ENCODE results near the gene HPCAL1. TPM values are rescaled to one million over a fixed set of nuclear protein-coding genes. Genes with fewer than 3 reads are reported as not detected.

Gene HPCAL1
- total RNA-seq, 4 donors from 2014 or later = 11.1 to 122 (median 48.9) TPM

GRCh38 chr2:10303181-10303693 lies 533 bp downstream of the HPCAL1 start:
- intact Hi-C loops (cut with DNase I; ENCODE audit: low total_unique reads) = loop anchor here (10.0 kb wide), 1 partner anchor 102 kb away; no protein-coding TSS in a partner anchor
- H3K27ac ChIP-seq = peak overlapping the region; percentile 86 to 89
- no peak for TF ChIP-seq CTCF (IDR thresholded peaks at IDR 0.05)
- TF ChIP-seq POLR2A (IDR thresholded peaks at IDR 0.05) = no peak

GRCh38 chr2:10303694-10304378 lies 1.1 kb downstream of the HPCAL1 start:
- Histone ChIP-seq H3K4me3 (peak overlapping the region; percentile 52 to 65), H3K9me3 (no peaks in the 10 kb centered on the region), H3K4me1 (peaks cover 0 to 5% of the 10 kb centered on the region in 2 donors), H3K36me3 (no peaks in the 10 kb centered on the region), H3K27ac (peak overlapping the region; percentile 86 to 89), H3K27me3 (no peaks in the 10 kb centered on the region)
- TF ChIP-seq POLR2A (IDR thresholded peaks at IDR 0.05) (no peak), CTCF (IDR thresholded peaks at IDR 0.05) (peak in 3 of 4 experiments; percentile 37 to 44 (median 37))
- intact Hi-C loops (cut with DNase I; ENCODE audit: low total_unique reads) = loop anchor here (10.0 kb wide), 1 partner anchor 101 kb away; no protein-coding TSS in a partner anchor
- peak; percentile 54 to 65 for DNase-seq

More at GRCh38 chr2:10303181-10303693, 533 bp downstream of the HPCAL1 start:
- no peaks in the 10 kb centered on the region for H3K36me3 ChIP-seq
- DNase-seq = peak; percentile 32
- no peaks in the 10 kb centered on the region for H3K9me3 ChIP-seq
- peaks cover 0 to 4% of the 10 kb centered on the region in 2 donors for H3K4me1 ChIP-seq
- no peaks in the 10 kb centered on the region for H3K27me3 ChIP-seq
- peak overlapping the region; percentile 52 to 65 for H3K4me3 ChIP-seq

- no peaks in the 10 kb centered on the region for H3K9me3 ChIP-seq
- H3K4me1 ChIP-seq = peaks cover 0 to 5% of the 10 kb centered on the region in 2 donors
- peak in 1 of 2 donors; percentile 34 for DNase-seq
- TF ChIP-seq POLR2A (IDR thresholded peaks at IDR 0.05) (no peak), CTCF (IDR thresholded peaks at IDR 0.05) (no peak)
- H3K4me3 ChIP-seq = peak overlapping the region; percentile 52 to 65
- H3K27ac ChIP-seq = peak overlapping the region; percentile 86 to 89
- H3K27me3 ChIP-seq = no peaks in the 10 kb centered on the region
- H3K36me3 ChIP-seq = no peaks in the 10 kb centered on the region
- intact Hi-C loops (cut with DNase I; ENCODE audit: low total_unique reads) = loop anchor here (10.0 kb wide), 1 partner anchor 100 kb away; no protein-coding TSS in a partner anchor
Observed at GRCh38 chr2:10304458-10305253, 2.0 kb downstream of the HPCAL1 start.

GRCh38 chr2:10305254-10305635 lies 2.5 kb downstream of the HPCAL1 start:
- peak overlapping the region; percentile 86 to 89 for H3K27ac ChIP-seq
- H3K9me3 ChIP-seq = no peaks in the 10 kb centered on the region
- no peak for TF ChIP-seq CTCF (IDR thresholded peaks at IDR 0.05)
- no peak for TF ChIP-seq POLR2A (IDR thresholded peaks at IDR 0.05)
- intact Hi-C loops (cut with DNase I; ENCODE audit: low total_unique reads) = loop anchor here (10.0 kb wide), 1 partner anchor 100 kb away; no protein-coding TSS in a partner anchor
- H3K4me1 ChIP-seq = peaks cover 0 to 5% of the 10 kb centered on the region in 2 donors
- H3K4me3 ChIP-seq = peak overlapping the region; percentile 52 to 65
- no peaks in the 10 kb centered on the region for H3K27me3 ChIP-seq
- no peak for DNase-seq
- no peaks in the 10 kb centered on the region for H3K36me3 ChIP-seq
